HG02623 (cell line): Measurements from ENCODE around the gene SEC14L1.
"Not testable (repeated sequence)": the region's sequence is repeated elsewhere in the genome, so short reads cannot be mapped to it uniquely, and the experiment has no call there.

Experiments
- ATAC-seq: cut with Tn5 transposase; IDR thresholded peaks from one replicate; pipeline ENCODE4 v1.9.1; 2021; ENCODE audit warnings: moderate library complexity; ENCODE audit not compliant: unreplicated experiment

Gene SEC14L1

DNA sequence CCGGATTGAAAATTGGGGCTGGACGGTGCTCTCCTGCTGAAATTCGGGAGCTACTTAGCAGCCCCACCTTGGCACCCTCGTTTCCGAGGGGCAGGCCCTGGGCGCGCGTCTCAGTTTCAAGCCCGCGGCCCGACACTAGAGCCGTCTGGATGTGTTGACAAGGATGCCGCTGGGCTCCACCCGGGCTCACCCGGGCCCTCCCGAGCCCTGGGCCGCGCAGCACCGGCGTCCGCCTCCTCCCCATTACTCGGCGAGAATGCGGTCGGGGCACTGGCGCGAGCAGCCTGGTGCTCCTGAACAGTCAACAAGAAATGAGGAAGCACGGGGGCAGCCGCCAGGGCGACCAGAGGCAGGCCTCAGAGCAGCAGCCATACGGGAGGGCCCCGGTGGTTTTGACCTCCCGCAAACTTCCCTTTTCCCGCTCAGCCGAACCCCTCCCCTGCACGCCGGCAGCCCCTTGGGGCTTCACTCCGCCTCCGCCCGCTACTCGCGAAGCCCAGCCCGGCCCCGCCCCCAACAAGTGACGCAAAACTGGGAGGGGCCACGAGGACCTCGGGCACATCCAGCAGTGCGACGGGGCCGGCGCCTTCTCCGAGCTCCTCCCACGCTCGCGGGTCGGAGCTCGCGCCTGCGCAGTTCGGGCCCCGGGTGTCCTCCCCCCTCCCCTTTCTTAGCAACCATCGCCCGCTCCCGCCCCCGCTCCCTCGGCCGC, 447 bp upstream of the SEC14L1 start:
- ATAC-seq, result peak; percentile 84

DNA sequence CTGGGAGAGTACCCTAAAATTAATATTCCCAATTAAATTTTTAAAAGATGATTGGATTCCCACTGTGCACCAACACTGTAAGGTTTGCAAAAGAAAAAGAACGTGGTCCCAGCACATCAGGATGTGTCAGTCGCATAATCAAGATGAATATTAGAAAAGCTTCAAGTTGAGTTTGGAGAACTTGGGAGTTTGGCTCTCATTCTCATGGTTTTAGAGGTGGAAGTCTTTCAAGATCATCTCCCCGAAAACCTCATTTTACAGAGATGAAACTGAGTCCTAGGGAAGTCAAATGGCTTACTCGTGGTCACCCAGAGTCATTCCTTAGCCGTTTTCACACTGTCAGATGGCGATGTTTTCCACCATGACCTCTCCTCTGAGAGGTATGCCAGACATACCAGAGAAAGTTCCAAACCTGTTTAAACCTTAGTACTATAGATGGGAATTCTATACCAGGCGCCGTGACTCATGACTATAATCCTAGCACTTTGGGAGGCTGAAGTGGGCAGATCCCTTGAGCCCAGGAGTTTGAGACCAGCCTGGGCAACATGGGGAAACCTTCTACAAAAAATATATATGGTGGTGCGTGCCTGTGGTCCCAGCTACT, 1.2 kb downstream of the SEC14L1 start:
- ATAC-seq, result no peak

DNA sequence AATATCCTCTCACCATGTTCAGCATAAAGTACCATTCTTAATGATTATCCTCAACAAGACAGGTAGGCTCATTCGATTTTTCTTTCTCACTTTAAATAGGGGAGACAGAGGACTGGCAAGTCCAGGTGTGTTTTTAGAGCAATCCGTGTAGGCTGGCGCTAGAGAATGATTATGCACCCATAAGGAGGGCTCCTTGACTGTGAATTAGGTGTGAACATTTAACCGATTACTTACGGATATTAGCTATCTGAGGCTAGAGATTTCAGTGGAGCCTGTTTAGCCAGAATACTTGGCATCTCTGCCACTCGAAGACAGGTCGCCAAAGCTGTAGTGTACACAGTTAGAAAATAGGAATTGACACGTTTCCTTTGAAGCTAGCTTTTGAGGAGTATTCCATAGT, 1.9 kb downstream of the SEC14L1 start:
- no peak for ATAC-seq

DNA sequence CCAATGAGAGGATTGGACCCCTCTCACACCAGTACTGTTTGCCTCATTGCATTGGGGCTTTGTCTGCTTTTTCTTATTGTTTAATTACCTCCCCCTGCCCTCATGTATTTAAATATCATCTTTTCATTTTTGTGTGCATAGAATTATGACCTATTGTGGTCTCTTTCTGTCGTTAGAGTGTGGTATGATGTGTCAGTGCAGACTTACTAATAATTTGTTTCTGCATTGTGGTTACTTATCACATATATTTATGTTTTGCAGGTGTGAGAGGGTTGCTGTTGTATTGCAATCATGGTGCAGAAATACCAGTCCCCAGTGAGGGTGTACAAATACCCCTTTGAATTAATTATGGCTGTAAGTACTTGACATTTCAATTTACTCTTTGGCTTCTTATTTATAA, 2.5 kb downstream of the SEC14L1 start:
- no peak for ATAC-seq

DNA sequence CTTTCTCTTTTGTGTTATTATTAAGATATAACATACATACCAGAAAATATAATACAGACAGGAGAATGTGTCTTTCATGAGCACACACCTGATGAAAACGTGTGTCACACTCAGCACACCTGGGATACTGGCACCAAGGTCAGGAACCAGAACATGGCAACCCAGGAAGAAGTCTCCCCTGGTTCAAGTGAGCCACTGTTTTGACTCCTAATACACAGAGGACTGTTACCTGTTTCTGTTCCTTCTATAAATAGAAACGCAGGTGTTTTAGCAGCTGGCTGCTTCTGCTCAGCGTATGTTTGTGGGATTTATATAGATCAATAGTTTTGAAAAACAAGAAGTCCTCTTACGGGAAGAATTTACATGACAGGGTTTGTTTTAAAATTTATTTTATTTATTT, 3.5 kb downstream of the SEC14L1 start:
- ATAC-seq, result no peak

DNA sequence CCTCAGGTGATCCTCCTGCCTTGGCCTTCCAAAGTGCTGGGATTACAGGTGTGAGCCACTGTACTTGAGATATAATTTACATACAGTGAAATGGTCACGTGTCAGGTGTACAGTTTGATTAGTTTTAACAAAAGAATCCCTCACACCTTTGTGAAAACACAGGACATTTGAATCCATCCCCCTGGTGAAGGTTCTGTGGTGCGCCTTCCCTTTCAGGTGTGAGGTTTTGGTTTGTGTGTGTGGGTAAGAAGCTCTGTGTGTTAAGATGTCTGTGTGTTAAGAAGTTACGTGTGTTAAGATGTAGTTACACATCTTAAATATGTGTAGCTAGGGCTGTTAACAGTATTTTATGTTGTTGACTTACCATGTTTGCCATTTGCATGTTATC, 4.4 kb downstream of the SEC14L1 start:
- no peak for ATAC-seq

DNA sequence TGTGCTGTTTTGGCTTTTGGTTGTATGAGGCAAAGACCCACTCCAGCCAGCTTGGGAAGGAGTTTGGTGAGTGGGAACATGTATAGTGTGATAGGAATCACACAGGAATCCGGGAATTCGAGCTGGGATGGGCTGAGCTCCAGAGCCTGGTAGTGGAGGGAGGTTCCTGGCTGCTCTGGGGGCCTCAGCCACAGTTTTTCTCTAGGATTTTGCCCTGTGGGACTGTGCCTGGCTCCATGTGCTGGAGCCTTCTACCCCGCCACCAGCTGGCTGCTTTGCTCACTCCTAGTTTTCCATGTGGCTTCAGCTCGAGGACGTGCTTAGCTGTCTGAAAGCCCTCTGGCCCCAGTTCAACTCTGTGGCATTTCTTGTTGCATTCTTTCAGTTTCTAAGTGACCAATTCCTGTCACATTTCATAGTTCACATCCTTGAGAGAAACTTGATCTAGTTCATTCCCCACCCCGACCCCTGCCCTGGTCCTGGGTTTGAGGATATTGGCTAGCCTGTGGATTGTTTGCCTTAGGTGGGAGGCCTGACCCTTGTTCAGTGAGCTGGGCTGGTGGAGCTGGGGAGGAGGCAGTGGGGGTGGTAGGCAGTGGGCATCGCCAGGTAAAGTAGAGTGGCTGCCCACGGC, 5.0 kb downstream of the SEC14L1 start:
- ATAC-seq, result no peak

DNA sequence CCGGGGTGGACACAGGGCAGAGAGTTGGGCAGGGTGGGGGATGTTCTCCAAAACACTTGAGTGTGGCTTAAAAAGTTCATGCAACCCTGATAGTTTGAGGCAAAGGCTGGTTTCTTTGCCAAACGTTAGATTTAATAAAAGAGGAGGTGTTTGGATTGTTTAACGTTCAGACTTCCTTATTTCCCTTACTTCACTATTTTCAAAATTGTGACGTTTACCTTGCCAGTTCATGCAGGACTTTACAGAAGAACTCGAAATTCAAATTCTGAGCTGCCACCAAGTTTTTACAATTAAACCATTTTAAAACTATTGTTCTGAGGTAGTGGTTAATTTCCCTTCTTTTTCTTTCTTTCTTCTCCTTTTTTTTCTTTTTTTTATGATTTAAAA, 5.5 kb downstream of the SEC14L1 start:
- ATAC-seq, result no peak

DNA sequence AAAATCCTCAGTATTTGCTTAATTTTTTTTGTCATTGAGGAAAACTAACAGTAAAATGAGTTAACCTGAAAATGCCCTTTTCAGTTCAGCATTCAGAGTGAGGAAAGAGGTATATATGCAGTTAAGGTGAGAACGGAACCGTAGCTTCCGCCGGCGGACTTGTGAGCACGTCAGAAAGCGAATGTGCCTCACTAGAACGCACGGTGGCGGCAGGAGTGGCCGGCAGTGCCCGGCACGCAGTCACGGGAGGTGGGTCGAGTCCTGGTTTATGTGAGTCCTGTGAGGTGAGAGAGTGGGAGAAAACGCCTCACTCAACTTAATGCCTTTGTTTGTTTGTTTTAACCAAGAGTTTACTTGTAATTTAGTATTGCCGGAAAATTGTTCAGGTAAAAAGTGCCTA, 6.1 kb downstream of the SEC14L1 start:
- no peak for ATAC-seq

DNA sequence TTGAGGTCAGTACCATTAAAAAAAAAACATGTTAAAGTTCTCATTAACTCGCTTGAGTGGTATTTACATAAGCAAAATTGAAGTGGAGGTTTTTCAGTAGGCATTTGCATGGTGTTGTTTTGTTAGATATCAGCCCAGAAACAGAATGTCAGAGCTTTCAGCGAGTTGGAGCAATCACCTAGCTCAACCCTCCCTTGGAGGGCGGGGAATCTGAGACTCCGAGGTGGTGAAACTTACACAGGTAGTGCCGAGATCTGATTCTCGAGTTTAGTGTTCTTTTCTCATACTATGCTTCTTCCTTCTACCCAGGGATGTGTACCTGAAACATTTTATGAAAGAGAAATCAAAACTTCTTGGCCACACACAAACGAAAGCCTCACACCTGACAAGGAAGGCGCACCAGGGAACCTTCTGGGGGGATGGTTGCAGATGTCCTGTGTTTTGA, 6.6 kb downstream of the SEC14L1 start:
- peak; percentile 46 for ATAC-seq

DNA sequence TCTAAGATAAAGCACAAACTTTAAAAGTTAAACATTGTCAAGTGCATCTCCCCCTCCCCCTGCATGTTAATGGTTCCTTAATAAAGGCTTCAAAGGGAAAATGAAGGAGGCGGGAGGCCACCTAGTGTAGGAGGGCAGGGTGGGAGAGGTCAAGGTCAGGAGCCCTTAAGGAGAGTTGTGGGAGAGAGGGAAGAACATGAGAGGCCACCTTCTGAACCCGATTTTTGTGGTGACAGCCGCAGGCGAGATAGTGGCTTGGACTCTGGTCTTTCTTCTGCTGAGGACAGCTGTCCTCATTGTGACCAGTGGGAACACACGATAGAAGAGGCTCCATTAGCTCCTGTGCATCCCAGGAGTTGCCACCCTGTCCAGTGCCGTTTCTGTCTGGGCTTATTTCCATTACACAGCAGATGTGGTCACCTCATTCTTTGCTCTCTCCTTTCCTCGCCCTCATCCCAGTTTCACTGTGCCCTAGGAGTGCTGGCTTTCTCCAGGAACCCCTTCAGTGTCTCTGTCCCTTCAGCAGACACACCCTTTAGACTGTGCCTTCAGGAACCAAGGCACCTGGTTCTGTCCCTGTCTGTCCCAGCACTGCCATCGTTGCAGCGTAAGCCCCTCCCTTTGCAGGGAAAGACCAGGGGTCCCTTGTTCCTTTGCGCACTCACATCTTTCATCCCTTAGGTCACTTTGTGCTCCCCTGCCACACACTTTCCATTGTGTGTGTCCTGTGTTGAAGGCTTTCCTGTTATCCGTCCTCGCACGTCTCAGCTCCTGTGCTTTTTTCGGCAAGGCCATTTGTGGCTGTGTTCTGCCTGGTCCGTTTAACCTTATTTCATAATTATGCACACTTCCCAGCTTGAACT, 7.5 kb downstream of the SEC14L1 start:
- no peak for ATAC-seq

DNA sequence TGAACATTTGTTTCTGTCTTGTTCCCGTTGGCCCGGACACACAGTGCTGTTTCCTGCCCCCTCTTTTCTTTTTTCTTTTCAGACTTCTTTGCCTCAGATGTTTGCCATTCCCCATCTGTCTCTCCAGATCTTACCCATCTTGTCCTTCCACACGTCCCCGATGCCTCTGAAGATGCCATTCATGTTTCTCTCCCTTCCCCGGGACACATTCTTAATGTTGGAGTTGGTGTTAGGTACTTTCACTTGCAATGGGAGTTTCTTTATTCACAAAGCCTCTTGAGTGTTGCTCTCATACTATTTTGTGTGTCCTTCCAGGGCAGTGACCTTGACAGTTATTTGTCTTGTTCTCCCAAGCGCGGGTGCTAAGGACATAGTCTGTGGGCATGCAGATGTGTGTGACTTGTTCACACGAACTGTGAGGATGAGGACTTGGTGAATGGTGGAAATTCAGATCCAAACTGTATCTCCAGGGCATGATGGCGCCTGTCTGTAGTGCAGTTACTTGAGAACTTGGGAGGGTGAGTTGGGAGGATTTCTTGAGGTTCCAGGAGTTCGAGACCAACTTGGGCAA, 8.3 kb downstream of the SEC14L1 start:
- ATAC-seq, result no peak

DNA sequence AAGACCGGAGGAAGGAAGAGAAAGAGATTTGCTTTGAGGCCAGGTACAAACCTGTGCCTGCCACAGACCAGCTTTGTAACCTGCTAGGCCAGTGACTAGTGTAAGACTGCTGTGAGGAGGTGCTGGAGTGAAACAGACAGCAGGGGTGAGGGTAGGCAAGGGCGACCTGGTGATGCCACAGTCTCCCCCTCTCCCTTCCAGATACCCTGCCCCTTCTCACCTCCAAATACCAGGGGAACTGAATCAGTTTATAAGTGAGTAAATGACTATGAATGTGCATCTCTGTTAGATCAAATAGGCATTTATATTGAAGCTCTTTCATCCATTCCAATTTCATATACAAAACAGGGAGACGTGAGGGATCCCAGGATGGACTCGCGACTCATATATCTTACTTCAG, 9.4 kb downstream of the SEC14L1 start:
- no peak for ATAC-seq

DNA sequence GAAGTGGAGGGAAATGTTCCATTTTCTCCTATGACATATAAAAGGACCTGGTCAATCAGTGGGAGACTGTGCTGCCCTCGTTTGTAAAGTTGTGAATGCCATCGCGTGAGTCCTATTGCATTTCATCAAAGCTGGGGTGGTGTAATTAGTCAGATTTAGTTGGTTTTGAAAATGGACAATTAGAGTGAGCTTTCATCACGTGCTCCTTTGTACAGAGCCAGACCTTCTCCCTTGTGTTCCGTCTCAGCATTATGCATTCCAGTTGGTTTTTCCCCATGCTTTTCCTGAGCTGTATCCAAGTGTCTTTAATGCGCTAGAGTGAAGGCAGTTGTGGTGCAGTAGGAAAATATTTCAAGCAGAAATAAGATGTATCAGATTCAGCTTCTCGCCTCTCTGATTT, 10.4 kb downstream of the SEC14L1 start:
- ATAC-seq, result no peak

DNA sequence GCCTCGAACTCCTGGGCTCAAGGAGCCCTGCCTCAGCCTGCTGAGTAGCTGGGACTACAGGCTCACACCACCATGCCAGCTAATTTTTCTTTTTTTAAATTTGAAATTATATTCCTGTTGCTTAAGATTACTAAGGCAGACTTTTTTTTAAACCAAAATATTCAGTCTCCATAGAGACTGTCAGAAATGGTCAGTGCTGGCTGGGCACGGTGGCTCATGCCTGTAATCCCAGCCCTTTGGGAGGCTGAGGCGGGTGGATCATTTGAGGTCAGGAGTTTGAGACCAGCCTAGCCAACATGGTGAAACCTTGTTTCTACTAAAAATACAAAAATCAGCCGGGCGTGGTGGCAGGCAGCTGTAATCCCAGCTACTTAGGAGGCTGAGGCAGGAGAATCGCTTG, 11.3 kb downstream of the SEC14L1 start:
- ATAC-seq, result not testable (repeated sequence)

DNA sequence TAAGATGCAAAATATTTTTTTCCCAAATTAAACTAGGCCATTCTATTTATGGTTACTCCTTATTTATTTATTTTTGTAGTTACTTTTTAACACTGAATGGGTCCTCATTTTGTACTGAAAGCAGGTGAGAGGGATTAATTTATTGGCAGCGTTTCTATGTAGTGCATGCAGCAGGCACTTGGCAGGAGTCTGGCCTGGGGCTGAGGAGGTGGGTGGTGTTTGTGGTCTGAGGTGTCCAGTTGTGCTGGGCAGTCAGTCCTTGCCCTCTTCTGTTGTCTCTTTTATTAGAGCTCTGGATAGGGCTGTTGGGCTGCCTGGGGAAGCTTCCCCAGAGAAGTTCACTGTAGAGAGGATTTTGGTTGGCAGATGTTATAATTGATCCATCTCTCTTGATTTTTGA, 12.7 kb downstream of the SEC14L1 start:
- no peak for ATAC-seq

DNA sequence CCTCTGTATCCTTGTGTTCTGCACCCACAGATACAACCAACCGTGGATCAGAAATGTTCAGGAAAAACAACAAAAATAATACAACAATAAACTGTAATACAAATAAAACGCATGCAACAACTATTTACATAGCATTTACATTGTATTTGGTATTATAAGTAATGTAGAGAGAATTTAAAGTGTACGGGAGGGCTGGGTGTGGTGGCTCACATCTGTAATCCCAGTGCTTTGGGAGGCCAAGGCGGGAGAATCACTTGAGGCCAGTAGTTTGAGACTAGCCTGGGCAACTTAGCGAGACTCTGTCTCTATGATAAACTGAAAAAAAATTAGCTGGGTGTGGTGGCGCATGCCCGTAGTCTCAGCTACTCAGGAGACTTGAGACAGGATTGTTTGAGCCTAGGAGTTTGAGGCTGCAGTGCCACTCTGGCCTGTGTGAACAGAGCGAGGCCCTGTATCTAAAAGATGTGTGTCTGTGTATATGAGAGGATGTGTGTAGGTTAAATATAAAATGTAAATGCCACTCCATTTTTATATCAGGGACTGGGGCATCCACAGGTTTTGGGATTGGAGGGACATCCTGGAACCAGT, 13.3 kb downstream of the SEC14L1 start:
- ATAC-seq, result no peak

DNA sequence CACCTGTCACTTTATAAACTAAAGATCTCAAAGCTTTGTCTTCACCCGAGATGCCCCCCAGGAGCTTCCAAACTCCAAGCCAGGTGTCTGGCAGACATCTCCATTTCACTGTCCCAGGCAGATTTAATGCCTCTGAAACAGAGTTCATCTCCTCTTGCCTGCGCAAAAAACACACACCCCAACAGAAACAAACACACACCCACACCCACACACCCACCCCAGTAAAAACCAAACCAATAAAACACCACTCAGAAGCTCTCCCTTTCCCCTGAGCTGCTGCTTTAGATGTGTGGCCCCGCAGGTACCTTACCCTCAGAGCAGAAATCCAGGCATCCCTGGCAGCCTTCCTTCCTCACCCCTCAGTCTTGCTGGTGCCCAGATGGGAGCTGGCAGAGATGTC, 14.4 kb downstream of the SEC14L1 start:
- no peak for ATAC-seq

DNA sequence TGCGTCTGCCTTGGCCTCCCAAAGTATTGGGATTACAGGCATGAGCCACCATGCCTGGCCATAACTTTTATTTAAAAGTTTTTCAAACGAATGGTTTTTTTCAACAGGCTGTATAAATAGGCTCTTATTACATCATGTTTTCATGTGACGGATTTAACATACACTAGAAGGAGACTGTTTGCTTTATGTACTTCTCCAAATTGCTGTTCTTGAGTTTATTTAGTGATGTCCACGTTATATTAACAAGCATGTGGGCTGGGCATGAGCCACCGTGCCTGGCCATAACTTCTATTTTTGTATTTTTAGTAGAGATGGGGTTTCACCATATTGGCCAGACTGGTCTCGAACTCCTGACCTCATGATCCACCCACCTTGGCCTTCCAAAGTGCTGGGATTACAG, 17.0 kb downstream of the SEC14L1 start:
- ATAC-seq, result not testable (repeated sequence)

DNA sequence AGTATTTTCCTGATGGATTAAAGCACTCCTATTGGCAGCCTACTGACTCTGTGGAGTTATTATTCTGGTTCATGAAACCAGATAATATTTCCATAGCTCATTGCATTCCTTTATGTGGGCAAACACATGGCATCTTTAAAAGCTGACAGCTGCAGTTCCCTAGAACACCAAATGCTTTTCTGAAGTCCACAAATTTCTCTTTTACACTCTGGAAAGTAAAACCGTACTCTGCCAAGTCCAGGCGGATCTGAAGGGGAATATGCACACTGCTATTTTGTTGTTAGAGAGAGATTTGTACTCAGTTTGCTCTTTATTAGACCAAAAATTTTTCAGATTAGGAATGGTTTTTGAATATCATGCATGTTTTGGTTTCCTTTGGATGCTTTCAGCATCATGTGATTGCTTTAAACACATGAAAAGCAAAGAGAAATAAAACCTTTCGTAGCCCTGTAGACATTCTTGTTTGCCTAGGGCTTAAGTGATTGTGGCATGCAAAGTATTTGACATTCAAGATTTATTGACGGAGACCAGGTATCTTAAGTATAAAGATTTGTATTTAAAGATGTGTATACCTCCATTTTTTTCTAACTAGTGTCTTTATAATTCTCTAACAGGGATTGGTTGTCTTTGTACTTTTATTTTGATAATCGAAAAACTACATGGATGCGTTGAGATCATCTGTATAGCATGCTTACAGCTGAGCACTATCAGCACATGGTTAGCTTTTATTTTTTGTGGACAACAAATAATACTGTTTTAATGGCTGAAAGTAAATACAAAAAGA, 19.5 kb downstream of the SEC14L1 start:
- no peak for ATAC-seq
